ENCODE results near the gene ZDHHC7. TPM values are rescaled to one million over a fixed set of nuclear protein-coding genes. Genes with fewer than 3 reads are reported as not detected.
A peak's percentile ranks its signal among the peaks of the same experiment; 100 is the strongest.

ZDHHC7 gene
- total RNA-seq, 1 experiment from 2014 or later: 46.3 TPM

DNA sequence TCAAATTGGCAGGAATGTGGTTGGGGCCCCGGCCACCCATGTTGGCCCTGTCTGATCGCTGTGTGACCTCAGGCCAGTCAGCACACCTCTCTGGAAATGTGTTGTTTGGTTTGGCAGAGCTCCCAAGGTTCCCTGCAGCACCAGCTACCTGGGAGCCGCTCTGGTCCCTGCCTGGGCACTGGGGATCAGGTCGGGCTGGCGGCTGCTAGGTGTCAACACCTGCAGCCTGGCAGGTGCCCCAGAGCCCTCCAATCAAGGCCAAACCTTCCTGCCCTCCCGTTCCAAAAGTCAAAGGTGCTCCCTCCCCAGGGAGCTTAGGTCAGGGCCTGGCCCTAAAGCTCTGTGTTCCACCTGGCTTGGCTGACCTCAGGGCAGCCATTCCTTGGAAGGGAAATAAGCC lies 55.9 kb downstream of the ZDHHC7 start:
- Mint-ChIP-seq H3K9me3 (ENCODE audit: unreplicated experiment) (no peaks in the 10 kb centered on the region), H3K4me3 (ENCODE audit: unreplicated experiment) (no peak overlapping the region), H3K27me3 (ENCODE audit: insufficient read depth, unreplicated experiment) (peaks cover 11% of the 10 kb centered on the region), H3K4me1 (ENCODE audit: insufficient read depth, unreplicated experiment) (no peaks in the 10 kb centered on the region), H3K36me3 (ENCODE audit: insufficient read depth, unreplicated experiment) (no peaks in the 10 kb centered on the region), H3K27ac (ENCODE audit: low read depth, unreplicated experiment) (no peak overlapping the region)
- TF ChIP-seq, protein P1, sequence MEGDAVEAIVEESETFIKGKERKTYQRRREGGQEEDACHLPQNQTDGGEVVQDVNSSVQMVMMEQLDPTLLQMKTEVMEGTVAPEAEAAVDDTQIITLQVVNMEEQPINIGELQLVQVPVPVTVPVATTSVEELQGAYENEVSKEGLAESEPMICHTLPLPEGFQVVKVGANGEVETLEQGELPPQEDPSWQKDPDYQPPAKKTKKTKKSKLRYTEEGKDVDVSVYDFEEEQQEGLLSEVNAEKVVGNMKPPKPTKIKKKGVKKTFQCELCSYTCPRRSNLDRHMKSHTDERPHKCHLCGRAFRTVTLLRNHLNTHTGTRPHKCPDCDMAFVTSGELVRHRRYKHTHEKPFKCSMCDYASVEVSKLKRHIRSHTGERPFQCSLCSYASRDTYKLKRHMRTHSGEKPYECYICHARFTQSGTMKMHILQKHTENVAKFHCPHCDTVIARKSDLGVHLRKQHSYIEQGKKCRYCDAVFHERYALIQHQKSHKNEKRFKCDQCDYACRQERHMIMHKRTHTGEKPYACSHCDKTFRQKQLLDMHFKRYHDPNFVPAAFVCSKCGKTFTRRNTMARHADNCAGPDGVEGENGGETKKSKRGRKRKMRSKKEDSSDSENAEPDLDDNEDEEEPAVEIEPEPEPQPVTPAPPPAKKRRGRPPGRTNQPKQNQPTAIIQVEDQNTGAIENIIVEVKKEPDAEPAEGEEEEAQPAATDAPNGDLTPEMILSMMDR (IDR thresholded peaks at IDR 0.05; ENCODE audit: unreplicated experiment): no peak
- peak; percentile 42 for DNase-seq (ENCODE audit: unreplicated experiment)
- POLR2A ChIA-PET: no interaction called here
- intact Hi-C loops (cut with micrococcal nuclease): no loop called here
- no TSS peak for BruUV-seq (replicated peaks)
- CTCF ChIA-PET: interaction anchor here (0.8 to 7.1 kb wide), 5 partner anchors 14 to 447 kb away, joined by 3 to 137 read pairs (median 55); no protein-coding TSS in a partner anchor

DNA sequence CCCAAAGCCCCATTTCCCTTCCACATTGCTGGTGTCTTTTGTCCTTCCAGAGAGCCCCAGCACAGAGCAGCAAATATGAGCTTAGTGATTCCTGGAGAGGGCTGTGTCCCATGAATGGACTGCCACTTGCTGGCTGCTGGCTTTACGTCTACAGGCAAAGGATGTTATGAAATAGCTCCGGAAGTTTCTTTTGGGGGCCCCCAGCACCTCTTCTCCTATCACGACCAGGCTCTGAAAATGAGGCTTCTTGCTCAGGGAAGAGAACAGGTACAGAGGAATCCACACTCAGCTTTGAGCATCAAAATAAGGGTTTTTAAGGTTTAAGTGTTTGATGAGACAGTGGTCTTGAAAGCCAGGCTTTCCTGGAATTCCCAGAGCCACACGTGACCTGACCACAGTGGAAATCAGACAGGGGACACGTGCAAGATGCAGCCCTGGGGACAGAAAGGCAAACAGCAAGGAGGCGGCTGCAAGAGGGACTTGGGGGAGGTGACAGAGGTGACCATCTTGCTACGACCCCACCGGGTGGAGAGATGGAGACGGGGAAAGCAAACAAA lies 58.1 kb downstream of the ZDHHC7 start:
- no peak for DNase-seq (ENCODE audit: unreplicated experiment)
- no peak overlapping the region for H3K4me3 Mint-ChIP-seq (ENCODE audit: unreplicated experiment)
- H3K4me1 Mint-ChIP-seq (ENCODE audit: insufficient read depth, unreplicated experiment): no peaks in the 10 kb centered on the region
- H3K9me3 Mint-ChIP-seq (ENCODE audit: unreplicated experiment): no peaks in the 10 kb centered on the region
- H3K36me3 Mint-ChIP-seq (ENCODE audit: insufficient read depth, unreplicated experiment): no peaks in the 10 kb centered on the region
- no peaks in the 10 kb centered on the region for H3K27me3 Mint-ChIP-seq (ENCODE audit: insufficient read depth, unreplicated experiment)
- TF ChIP-seq, protein P1 (IDR thresholded peaks at IDR 0.05; ENCODE audit: unreplicated experiment): no peak
- POLR2A ChIA-PET: interaction anchor here (0.5 kb wide), 1 partner anchor 631 kb away, joined by 3 read pairs; no protein-coding TSS in a partner anchor
- CTCF ChIA-PET: interaction anchor here (0.6 to 7.1 kb wide), 22 partner anchors 9 to 264 kb away, joined by 3 to 137 read pairs (median 4); partner anchors contain the start of gene KIAA0513
- no TSS peak for BruUV-seq (replicated peaks)
- intact Hi-C loops (cut with micrococcal nuclease): loop anchor here (2.0 to 5.0 kb wide), 2 partner anchors 18 to 331 kb away; no protein-coding TSS in a partner anchor
- H3K27ac Mint-ChIP-seq (ENCODE audit: low read depth, unreplicated experiment): no peak overlapping the region

DNA sequence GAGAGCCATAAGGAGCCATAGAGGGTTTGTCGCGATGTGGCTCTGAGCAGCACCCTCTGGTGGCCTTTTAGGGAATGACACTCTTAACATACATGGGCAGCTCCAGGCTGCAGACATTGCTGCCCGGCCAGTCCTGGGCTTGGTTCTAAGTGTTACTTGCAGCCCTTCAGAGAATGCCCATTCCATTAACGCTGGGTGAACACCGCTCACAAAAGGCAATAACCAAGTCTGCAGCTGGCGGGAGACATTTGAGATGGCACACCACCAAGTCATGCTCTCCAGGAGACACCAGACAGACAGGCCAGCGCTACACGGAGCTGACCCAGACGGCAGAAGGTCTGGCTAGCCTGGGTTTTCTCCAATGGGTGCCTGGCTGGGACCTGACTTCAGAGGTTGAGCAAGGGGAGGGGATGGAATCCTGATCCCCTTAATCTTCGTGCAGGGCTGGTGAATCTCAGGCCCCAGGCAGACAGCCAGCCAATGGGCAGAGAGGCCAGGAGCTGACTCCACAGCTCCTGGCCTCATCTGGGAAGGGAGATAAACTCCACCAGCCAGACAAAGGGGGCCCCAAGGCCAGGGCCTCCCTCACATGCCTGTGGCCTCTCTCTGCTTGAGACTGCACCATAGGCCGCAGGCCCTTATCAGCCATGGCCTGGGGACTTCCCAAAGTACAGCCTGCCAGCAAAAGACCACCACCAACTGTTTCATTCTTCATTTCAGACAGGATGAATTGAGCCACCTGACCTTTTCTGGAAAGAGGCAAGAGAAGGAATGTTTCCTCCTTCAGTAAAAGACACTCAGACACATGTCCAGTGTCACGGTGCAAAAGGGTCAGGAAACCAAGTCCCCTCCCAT lies 58.8 kb downstream of the ZDHHC7 start:
- H3K9me3 Mint-ChIP-seq (ENCODE audit: unreplicated experiment): no peaks in the 10 kb centered on the region
- CTCF ChIA-PET: interaction anchor here (0.6 to 7.1 kb wide), 39 partner anchors 9 to 672 kb away, joined by 3 to 137 read pairs (median 4); partner anchors contain the start of gene KIAA0513
- no peaks in the 10 kb centered on the region for H3K27me3 Mint-ChIP-seq (ENCODE audit: insufficient read depth, unreplicated experiment)
- peak; percentile 83 for DNase-seq (ENCODE audit: unreplicated experiment)
- intact Hi-C loops (cut with micrococcal nuclease): loop anchor here (1.0 to 5.0 kb wide), 4 partner anchors 18 to 330 kb away; no protein-coding TSS in a partner anchor
- TF ChIP-seq, protein P1 (IDR thresholded peaks at IDR 0.05; ENCODE audit: unreplicated experiment): peak; percentile 76
- no peak overlapping the region for H3K4me3 Mint-ChIP-seq (ENCODE audit: unreplicated experiment)
- no peaks in the 10 kb centered on the region for H3K4me1 Mint-ChIP-seq (ENCODE audit: insufficient read depth, unreplicated experiment)
- POLR2A ChIA-PET: interaction anchor here (0.6 to 1.1 kb wide), 5 partner anchors 17 to 198 kb away, joined by 3 to 5 read pairs (median 4); no protein-coding TSS in a partner anchor
- no TSS peak for BruUV-seq (replicated peaks)
- H3K27ac Mint-ChIP-seq (ENCODE audit: low read depth, unreplicated experiment): no peak overlapping the region
- H3K36me3 Mint-ChIP-seq (ENCODE audit: insufficient read depth, unreplicated experiment): no peaks in the 10 kb centered on the region

DNA sequence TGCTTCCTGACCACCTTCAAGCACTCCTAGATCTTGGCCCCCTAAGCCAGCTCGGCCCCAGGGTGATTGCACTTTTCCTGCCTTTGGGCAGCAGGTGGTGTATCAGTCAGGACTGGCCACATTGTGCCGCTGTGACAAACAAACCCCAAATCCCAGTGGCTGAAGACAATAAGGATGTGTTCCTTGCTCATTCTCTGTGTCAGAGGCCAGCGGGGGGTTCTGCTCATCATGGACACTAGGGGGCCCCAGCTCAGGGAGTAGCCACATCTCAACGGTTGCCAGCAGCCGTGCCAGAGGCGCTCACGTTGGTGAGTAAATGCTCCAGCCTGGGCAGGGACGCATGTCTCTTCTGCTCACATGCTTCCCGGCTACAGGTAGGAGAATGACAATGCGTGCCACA lies 60.4 kb downstream of the ZDHHC7 start:
- no peaks in the 10 kb centered on the region for H3K27me3 Mint-ChIP-seq (ENCODE audit: insufficient read depth, unreplicated experiment)
- ChIA-PET POLR2A (interaction anchor here (1.1 to 1.5 kb wide), 2 partner anchors 18 to 23 kb away, joined by 3 to 4 read pairs; no protein-coding TSS in a partner anchor), CTCF (interaction anchor here (0.6 to 7.1 kb wide), 9 partner anchors 18 to 204 kb away, joined by 3 to 137 read pairs (median 5); no protein-coding TSS in a partner anchor)
- intact Hi-C loops (cut with micrococcal nuclease): loop anchor here (5.0 kb wide), 1 partner anchor 329 kb away; no protein-coding TSS in a partner anchor
- TF ChIP-seq, protein P1 (IDR thresholded peaks at IDR 0.05; ENCODE audit: unreplicated experiment): no peak
- H3K36me3 Mint-ChIP-seq (ENCODE audit: insufficient read depth, unreplicated experiment): no peaks in the 10 kb centered on the region
- DNase-seq (ENCODE audit: unreplicated experiment): peak; percentile 62
- no peaks in the 10 kb centered on the region for H3K9me3 Mint-ChIP-seq (ENCODE audit: unreplicated experiment)
- H3K4me3 Mint-ChIP-seq (ENCODE audit: unreplicated experiment): no peak overlapping the region
- H3K27ac Mint-ChIP-seq (ENCODE audit: low read depth, unreplicated experiment): no peak overlapping the region
- no TSS peak for BruUV-seq (replicated peaks)
- H3K4me1 Mint-ChIP-seq (ENCODE audit: insufficient read depth, unreplicated experiment): no peaks in the 10 kb centered on the region
